Motor neuron (in vitro differentiated cells): ENCODE data around the gene ALS2CL. TPM values are rescaled to one million over a fixed set of nuclear protein-coding genes. Genes with fewer than 3 reads are reported as not detected.
"Not testable (repeated sequence)": the region's sequence is repeated elsewhere in the genome, so short reads cannot be mapped to it uniquely, and the experiment has no call there.

Experiments
- ATAC-seq, 8 experiments: fragments of 200-7000 bp; cut with Tn5 transposase; replicated peaks in 6 of 8; 2 replicates each; pipeline ENCODE4 v1.8.0; 2021; ENCODE audit warnings: mild to moderate bottlenecking in 8 of 8, moderate library complexity in 8 of 8
- H3K27ac ChIP-seq, 2 donors: fragments of 250-450 bp; sonication (Bioruptor Pico); 2 replicates each; pipeline ENCODE4 v1.9.0; 2021; ENCODE audit warnings: antibody characterized with exemption in 2 of 2, mild to moderate bottlenecking in 2 of 2, moderate library complexity in 1 of 2
- H3K4me1 ChIP-seq, 2 donors: fragments of 250-450 bp; sonication (Bioruptor Pico); replicated peaks in 1 of 2; 2 replicates each; pipeline ENCODE4 v1.6.1; 2021; ENCODE audit warnings: antibody characterized with exemption in 2 of 2, mild to moderate bottlenecking in 2 of 2, moderate library complexity in 1 of 2
- H3K4me3 ChIP-seq, 5 donors: fragments of 250-450 bp; sonication (Bioruptor Pico); 2 replicates each; pipeline ENCODE4 v1.9.0; 2021; ENCODE audit warnings: antibody characterized with exemption in 5 of 5, mild to moderate bottlenecking in 5 of 5, moderate library complexity in 4 of 5
- WGBS, 10 experiments: fragments of 450-650 bp; shearing (Covaris generic); methylation state at CpG; one replicate each; pipeline ENCODE4 v1.0.0; 2022; 5-methylcytosine and 5-hydroxymethylcytosine counted together
- in situ Hi-C, 9 experiments: fragments of 400-800 bp; cut with MboI; loops; one replicate each; pipeline ENCODE4 v1.15.0; 2021; ENCODE audit warnings: low sequenced_read_pairs in 9 of 9, low pct_unique_long_range_greater_than_20kb in 2 of 9; ENCODE audit not compliant: unreplicated experiment in 9 of 9
- total RNA-seq, 8 experiments: library from RNA; unstranded; fragments of 300-600 nt; gene quantifications; 2 replicates each; pipeline versions ENCODE4 v1.2.3 to v1.2.4, GENCODE V29; 2022

The ALS2CL gene
- 1 to 10 TPM in 5 of 8 experiments, under 1 TPM in 3; 0.49 to 3.3 (median 1.5) TPM for total RNA-seq

GRCh38 chr3:46693038-46693891 is at the start of gene ALS2CL:
TSS of gene ALS2CL (minus strand) at chr3:46693679. CDS start at chr3:46689440, 4,239 bp downstream.
- in situ Hi-C loops: loop anchor here in 1 of 9 experiments (10.0 kb wide), 1 partner anchor 202 kb away; no protein-coding TSS in a partner anchor
- H3K27ac ChIP-seq: no peak within 1 kb of the TSS
- H3K4me1 ChIP-seq: peaks cover 9 to 16% of the 10 kb centered on the region in 2 donors
- 0 to 20% (median 0%) methylated on average over 1 to 9 of the region's 71 CpGs; no CpG with 5 or more reads in 5 of the 10 experiments for WGBS, 10 experiments
- H3K4me3 ChIP-seq: peak within 1 kb of the TSS; percentile 19 to 34 (median 26)
- ATAC-seq: peak; percentile 34 to 72 (median 68)

GRCh38 chr3:46742992-46743585 is 49.6 kb upstream of the ALS2CL start:
- H3K27ac ChIP-seq: no peak overlapping the region
- in situ Hi-C loops: loop anchor here in 1 of 9 experiments (25.0 kb wide), 1 partner anchor 94 kb away; no protein-coding TSS in a partner anchor
- ATAC-seq: peak in 1 of 8 experiments; percentile 51
- H3K4me3 ChIP-seq: no peak overlapping the region
- WGBS, 10 experiments: 10 to 100% (median 44%) methylated on average over 1 to 3 of the region's 12 CpGs; no CpG with 5 or more reads in 7 of the 10 experiments
- H3K4me1 ChIP-seq: no peaks in the 10 kb centered on the region

- not testable (repeated sequence) for H3K27ac ChIP-seq, H3K4me1 ChIP-seq, ATAC-seq, H3K4me3 ChIP-seq
- 64 to 100% (median 96%) methylated on average over 1 to 3 of the region's 3 CpGs; no CpG with 5 or more reads in 2 of the 10 experiments for WGBS, 10 experiments
- in situ Hi-C loops: loop anchor here in 1 of 9 experiments (25.0 kb wide), 1 partner anchor 98 kb away; no protein-coding TSS in a partner anchor
Measured at GRCh38 chr3:46739565-46739964, 46.1 kb upstream of the ALS2CL start.

- in situ Hi-C loops: loop anchor here in 1 of 9 experiments (25.0 kb wide), 1 partner anchor 100 kb away; no protein-coding TSS in a partner anchor
- H3K4me1 ChIP-seq: no peaks in the 10 kb centered on the region
- H3K4me3 ChIP-seq: no peak overlapping the region
- H3K27ac ChIP-seq: no peak overlapping the region
- ATAC-seq: no peak
- WGBS, 10 experiments: 6 to 80% (median 60%) methylated on average over 1 to 2 of the region's 4 CpGs; no CpG with 5 or more reads in 5 of the 10 experiments
Measured at GRCh38 chr3:46737329-46737731, 43.9 kb upstream of the ALS2CL start.

GRCh38 chr3:46736006-46736872 is 42.8 kb upstream of the ALS2CL start:
- in situ Hi-C loops: loop anchor here in 1 of 9 experiments (25.0 kb wide), 1 partner anchor 101 kb away; no protein-coding TSS in a partner anchor

GRCh38 chr3:46734773-46735172 is 41.3 kb upstream of the ALS2CL start:
- in situ Hi-C loops: loop anchor here in 1 of 9 experiments (25.0 kb wide), 1 partner anchor 103 kb away; no protein-coding TSS in a partner anchor
- no peaks in the 10 kb centered on the region for H3K4me1 ChIP-seq
- WGBS, 10 experiments: 13 to 56% (median 45%) methylated on average over 1 to 3 of the region's 4 CpGs; no CpG with 5 or more reads in 4 of the 10 experiments
- no peak overlapping the region for H3K4me3 ChIP-seq
- no peak overlapping the region for H3K27ac ChIP-seq
- ATAC-seq: no peak

More at GRCh38 chr3:46736006-46736872, 42.8 kb upstream of the ALS2CL start:
- H3K4me3 ChIP-seq: no peak overlapping the region
- 20 to 100% (median 73%) methylated on average over 1 to 10 of the region's 20 CpGs; no CpG with 5 or more reads in 3 of the 10 experiments for WGBS, 10 experiments
- H3K4me1 ChIP-seq: no peaks in the 10 kb centered on the region
- no peak for ATAC-seq
- no peak overlapping the region for H3K27ac ChIP-seq

GRCh38 chr3:46733026-46733800 is 39.7 kb upstream of the ALS2CL start:
- 0 to 100% (median 70%) methylated on average over 1 to 7 of the region's 9 CpGs; no CpG with 5 or more reads in 2 of the 10 experiments for WGBS, 10 experiments
- in situ Hi-C loops: loop anchor here in 1 of 9 experiments (25.0 kb wide), 1 partner anchor 104 kb away; no protein-coding TSS in a partner anchor
- H3K4me1 ChIP-seq: no peaks in the 10 kb centered on the region
- no peak overlapping the region for H3K4me3 ChIP-seq
- no peak for ATAC-seq
- no peak overlapping the region for H3K27ac ChIP-seq

- Histone ChIP-seq H3K4me3 (no peak overlapping the region), H3K27ac (no peak overlapping the region), H3K4me1 (no peaks in the 10 kb centered on the region)
- in situ Hi-C loops: loop anchor here in 1 of 9 experiments (25.0 kb wide), 1 partner anchor 106 kb away; no protein-coding TSS in a partner anchor
- ATAC-seq: no peak
- 44 to 100% (median 95%) methylated on average over 1 to 3 of the region's 3 CpGs; no CpG with 5 or more reads in 3 of the 10 experiments for WGBS, 10 experiments
Measured at GRCh38 chr3:46731795-46732194, 38.3 kb upstream of the ALS2CL start.

- WGBS, 10 experiments: 3 to 100% (median 95%) methylated on average over 1 to 2 of the region's 2 CpGs; no CpG with 5 or more reads in 1 of the 10 experiments
- in situ Hi-C loops: loop anchor here in 1 of 9 experiments (25.0 kb wide), 1 partner anchor 106 kb away; no protein-coding TSS in a partner anchor
- Histone ChIP-seq H3K4me3 (no peak overlapping the region), H3K4me1 (no peaks in the 10 kb centered on the region), H3K27ac (no peak overlapping the region)
- ATAC-seq: no peak
Measured at GRCh38 chr3:46730819-46731218, 37.3 kb upstream of the ALS2CL start.

GRCh38 chr3:46729038-46729437 is 35.6 kb upstream of the ALS2CL start:
- Histone ChIP-seq H3K4me1 (no peaks in the 10 kb centered on the region), H3K27ac (no peak overlapping the region), H3K4me3 (no peak overlapping the region)
- WGBS, 10 experiments: 20 to 100% (median 80%) methylated on average over 1 to 2 of the region's 4 CpGs; no CpG with 5 or more reads in 5 of the 10 experiments
- in situ Hi-C loops: loop anchor here in 1 of 9 experiments (25.0 kb wide), 1 partner anchor 108 kb away; no protein-coding TSS in a partner anchor
- no peak for ATAC-seq

- peak in 1 of 8 experiments; percentile 95 for ATAC-seq
- Histone ChIP-seq H3K27ac (no peak overlapping the region), H3K4me1 (no peaks in the 10 kb centered on the region), H3K4me3 (no peak overlapping the region)
- WGBS, 10 experiments: 0 to 82% (median 48%) methylated on average over 1 to 6 of the region's 6 CpGs; no CpG with 5 or more reads in 2 of the 10 experiments
- in situ Hi-C loops: loop anchor here in 1 of 9 experiments (25.0 kb wide), 1 partner anchor 112 kb away; no protein-coding TSS in a partner anchor
Measured at GRCh38 chr3:46725621-46726314, 32.3 kb upstream of the ALS2CL start.
